HEK293T (cell line): ENCODE measurements around the gene APOL2.

ENCODE experiments used
- ARNT ChIP-seq: fragments of 450-650 bp; IDR thresholded peaks from 2 replicates; pipeline ENCODE4 v1.6.1; 2017; ENCODE audit warnings: mild to moderate bottlenecking
- BHLHE40 ChIP-seq: fragments of 450-650 bp; IDR thresholded peaks from 2 replicates; pipeline ENCODE4 v1.6.1; 2016; ENCODE audit warnings: mild to moderate bottlenecking, moderate library complexity, borderline replicate concordance
- FOXA1 ChIP-seq: fragments of 450-650 bp; IDR thresholded peaks from 2 replicates; pipeline ENCODE4 v1.6.1; 2016; ENCODE audit warnings: mild to moderate bottlenecking
- FOXK2 ChIP-seq: fragments of 450-650 bp; IDR thresholded peaks from 2 replicates; pipeline ENCODE4 v1.6.1; 2016; ENCODE audit warnings: mild to moderate bottlenecking
- SP1 ChIP-seq: fragments of 450-650 bp; IDR thresholded peaks from 2 replicates; pipeline ENCODE4 v1.6.1; 2017
- ZNF384 ChIP-seq: fragments of 450-650 bp; IDR thresholded peaks from 2 replicates; pipeline ENCODE4 v1.6.1; 2016

GRCh38 chr22:36185828-36186624, 53.3 kb downstream of the APOL2 start:
- TF ChIP-seq SP1, result no peak
- no peak for TF ChIP-seq FOXA1
- TF ChIP-seq ZNF384, result no peak
- TF ChIP-seq ARNT, result no peak
- no peak for TF ChIP-seq FOXK2
- TF ChIP-seq BHLHE40, result no peak
